Fibroblast of the aortic adventitia (primary cell): Measurements from ENCODE around the gene SEMA5B. TPM values are rescaled to one million over a fixed set of nuclear protein-coding genes. Genes with fewer than 3 reads are reported as not detected.

Experiments
- DNase-seq: peaks from one replicate; pipeline ENCODE4 v3.0.0-alpha.2; 2010; ENCODE audit warnings: low read depth
- H3K4me3 ChIP-seq: 2 replicates; pipeline ENCODE4 v1.5.1; 2011; ENCODE audit warnings: low read depth, mild to moderate bottlenecking, control low read depth, low read length, moderate library complexity
- total RNA-seq: library from RNA; depleted of rRNA; stranded (reverse); fragments of >200 nt; gene quantifications from 2 replicates; pipeline ENCODE4 v1.2.3, GENCODE V29; 2012; ENCODE audit warnings: low replicate concordance
- TF ChIP-seq, protein P1 (sequence below): IDR thresholded peaks from 2 replicates; pipeline ENCODE4 v1.5.1; 2011; ENCODE audit warnings: mild to moderate bottlenecking, low read length, control low read depth, inconsistent platforms; ENCODE audit not compliant: insufficient read depth

Gene SEMA5B
- total RNA-seq, 1 donor = 0.18 TPM

DNA sequence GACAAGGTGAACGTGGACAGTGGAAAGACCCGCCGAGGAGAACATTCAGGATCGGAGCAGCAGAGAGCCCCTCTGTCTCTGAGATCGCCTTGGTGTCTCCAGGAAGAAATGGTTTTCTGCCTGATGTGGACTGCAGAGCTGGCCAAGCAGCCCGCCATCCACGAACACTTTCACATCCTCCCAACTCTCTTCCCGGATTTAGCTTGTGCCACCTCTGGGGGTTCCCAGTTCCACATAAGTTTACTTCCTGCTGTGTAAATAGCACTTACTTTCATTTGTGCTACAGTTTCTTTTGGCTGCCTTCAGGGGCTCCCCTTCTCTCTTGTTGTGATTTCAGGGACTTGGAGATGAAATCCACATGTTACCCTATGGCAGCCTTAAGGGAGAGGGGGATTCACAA is 48.4 kb downstream of the SEMA5B start:
- TF ChIP-seq, protein P1, sequence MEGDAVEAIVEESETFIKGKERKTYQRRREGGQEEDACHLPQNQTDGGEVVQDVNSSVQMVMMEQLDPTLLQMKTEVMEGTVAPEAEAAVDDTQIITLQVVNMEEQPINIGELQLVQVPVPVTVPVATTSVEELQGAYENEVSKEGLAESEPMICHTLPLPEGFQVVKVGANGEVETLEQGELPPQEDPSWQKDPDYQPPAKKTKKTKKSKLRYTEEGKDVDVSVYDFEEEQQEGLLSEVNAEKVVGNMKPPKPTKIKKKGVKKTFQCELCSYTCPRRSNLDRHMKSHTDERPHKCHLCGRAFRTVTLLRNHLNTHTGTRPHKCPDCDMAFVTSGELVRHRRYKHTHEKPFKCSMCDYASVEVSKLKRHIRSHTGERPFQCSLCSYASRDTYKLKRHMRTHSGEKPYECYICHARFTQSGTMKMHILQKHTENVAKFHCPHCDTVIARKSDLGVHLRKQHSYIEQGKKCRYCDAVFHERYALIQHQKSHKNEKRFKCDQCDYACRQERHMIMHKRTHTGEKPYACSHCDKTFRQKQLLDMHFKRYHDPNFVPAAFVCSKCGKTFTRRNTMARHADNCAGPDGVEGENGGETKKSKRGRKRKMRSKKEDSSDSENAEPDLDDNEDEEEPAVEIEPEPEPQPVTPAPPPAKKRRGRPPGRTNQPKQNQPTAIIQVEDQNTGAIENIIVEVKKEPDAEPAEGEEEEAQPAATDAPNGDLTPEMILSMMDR = no peak
- DNase-seq = no peak

DNA sequence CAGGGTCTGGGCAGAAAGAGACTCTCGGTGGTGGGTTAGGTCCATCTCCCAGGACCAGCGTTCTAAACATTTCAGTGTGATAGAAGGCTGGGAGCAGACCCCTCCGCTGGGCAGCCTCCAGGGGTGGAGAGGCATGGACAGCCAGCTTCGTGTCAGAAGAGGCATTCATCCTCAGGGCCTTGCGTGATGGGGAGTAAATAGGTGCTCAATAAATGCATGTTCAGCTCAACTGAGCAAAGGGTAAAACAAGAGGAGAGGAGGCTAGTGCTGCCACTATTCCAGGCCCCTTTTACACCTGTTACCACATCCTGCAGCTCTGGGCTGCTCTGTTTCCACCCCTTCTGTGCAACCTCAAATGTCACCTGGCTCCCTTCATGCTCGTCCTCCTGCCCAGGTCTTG is 49.0 kb downstream of the SEMA5B start:
- no peak for DNase-seq
- TF ChIP-seq, protein P1 = no peak
- no peak overlapping the region for H3K4me3 ChIP-seq

More for the DNA sequence above, 48.4 kb downstream of the SEMA5B start:
- H3K4me3 ChIP-seq = no peak overlapping the region

DNA sequence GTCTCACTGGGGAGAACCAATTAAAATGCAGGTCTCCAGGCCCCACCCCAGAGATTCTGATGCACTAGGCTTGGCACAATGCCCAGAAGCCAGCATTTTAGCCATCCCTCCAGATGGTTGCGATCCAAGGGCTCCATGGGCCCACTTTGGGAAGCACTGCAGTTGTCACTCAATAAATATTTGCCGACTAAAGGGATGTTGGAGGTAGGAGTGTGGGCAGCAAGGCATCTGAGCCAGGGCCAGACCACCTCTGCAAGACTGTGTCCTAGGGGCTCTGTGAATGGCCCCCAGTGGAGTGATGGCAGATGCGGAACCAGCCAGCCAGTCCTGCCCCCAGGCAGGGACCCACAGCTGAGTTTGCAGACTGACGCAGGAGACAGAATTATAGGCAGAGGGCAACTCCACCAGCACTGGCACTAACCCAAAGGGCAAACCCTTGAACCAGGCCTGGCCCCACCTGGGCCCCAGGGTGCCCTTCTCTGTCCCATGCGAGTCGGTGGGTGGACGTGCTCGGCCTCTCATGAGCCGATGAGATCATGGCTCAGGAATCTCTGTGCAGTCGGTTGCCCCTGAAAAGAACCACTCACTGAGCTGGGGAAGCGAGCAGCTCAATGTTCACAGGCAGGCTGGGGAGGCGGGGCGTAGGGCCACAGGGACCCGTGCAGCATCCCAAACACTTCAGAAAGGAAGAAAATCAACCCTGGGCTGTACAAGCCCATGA is 49.7 kb downstream of the SEMA5B start:
- H3K4me3 ChIP-seq = no peak overlapping the region
- DNase-seq = peak; percentile 51
- TF ChIP-seq, protein P1 = no peak

DNA sequence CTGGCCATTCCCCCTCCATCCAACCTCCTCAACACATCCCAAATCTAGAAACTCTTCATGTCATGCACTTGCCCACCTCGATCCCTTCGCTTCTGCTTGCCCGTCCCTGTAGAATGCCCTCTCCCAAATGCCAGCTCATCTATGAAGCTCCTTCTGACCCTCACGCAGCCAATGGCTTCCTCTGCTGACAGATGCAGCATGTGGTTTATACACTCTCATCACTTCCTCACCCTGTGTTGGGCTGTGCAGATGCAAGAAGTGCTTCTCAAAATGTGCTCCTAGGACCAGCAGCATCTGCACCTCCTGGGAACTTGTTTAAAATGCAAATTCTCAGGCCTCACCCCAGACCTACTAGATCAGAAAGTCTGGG is 51.7 kb downstream of the SEMA5B start:
- DNase-seq = no peak

DNA sequence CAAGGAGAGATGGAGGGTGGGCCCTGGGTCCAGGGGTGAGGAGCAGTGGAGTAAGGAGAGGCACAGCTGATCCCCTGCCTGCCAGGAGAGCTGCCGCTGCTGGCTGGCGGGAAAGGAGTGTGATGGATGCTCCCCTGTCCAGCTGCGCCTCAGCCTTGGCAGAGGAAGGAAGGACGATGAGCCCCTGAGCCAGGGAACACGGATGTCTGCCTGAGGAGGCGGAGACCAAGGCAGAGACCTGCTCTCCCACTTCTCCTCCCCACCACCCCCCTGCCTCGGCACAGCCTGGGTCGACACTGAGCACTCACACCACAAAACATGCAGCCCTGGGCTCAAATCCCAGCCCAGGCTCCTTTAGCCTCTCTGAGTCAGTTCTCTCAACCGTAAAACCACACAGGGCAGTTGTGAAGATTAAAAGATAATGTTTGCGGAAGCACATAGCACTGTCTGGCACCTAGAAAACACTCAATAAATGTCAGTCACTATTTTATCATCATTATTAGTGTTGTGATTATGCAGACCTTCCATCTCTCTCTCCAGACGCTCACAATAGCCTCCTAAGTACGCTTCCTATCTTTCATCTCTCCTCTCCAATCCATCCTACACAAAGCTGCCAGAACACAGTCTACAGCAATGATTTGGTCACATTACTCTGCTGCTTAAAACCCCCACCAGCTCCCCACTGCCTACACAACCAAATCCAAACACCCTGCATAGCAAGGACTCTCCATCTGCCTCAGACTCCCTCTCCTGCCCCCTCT is 52.2 kb downstream of the SEMA5B start:
- DNase-seq = peak; percentile 80
- TF ChIP-seq, protein P1 = no peak
- peak overlapping the region; percentile 7 for H3K4me3 ChIP-seq

More for the DNA sequence above, 51.7 kb downstream of the SEMA5B start:
- TF ChIP-seq, protein P1 = no peak
- no peak overlapping the region for H3K4me3 ChIP-seq

DNA sequence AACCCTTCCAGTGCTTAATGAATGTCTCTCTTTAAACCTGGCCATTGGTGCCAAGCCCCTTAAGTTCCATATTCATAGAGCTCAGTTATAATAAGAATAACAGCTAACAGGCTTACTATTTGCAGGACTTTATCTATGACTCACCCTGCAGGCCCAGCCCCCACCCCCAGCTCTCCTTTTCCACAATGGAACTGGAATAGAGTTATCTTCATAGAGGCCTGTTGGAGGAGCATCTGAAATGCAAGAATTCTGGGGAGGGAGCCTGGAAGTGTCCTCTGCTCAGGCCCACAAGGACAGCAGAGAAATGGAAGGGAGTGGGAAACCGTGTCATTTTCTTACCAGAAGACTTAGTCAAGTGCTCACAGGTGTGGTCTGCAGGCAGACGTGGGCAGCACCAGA is 52.8 kb downstream of the SEMA5B start:
- DNase-seq = peak; percentile 79
- TF ChIP-seq, protein P1 = no peak
- no peak overlapping the region for H3K4me3 ChIP-seq
